ENCODE data around the gene AGBL3.
"Not testable (repeated sequence)": the region's sequence is repeated elsewhere in the genome, so short reads cannot be mapped to it uniquely, and the experiment has no call there.

Gene AGBL3

GRCh38 chr7:135169141-135169963 lies 183.0 kb downstream of the AGBL3 start:
- DNase-seq = peak; percentile 65 to 73

GRCh38 chr7:135169964-135170273 lies 183.6 kb downstream of the AGBL3 start:
- DNase-seq = peak in 1 of 2 donors; percentile 33

- DNase-seq = peak; percentile 94 to 95
These were observed 184.1 kb downstream of the AGBL3 start, which contains the start of gene CYREN for GRCh38 chr7:135170274-135170997. Gene CYREN (minus strand): TSS chr7:135170707. CDS start chr7:135168922, 1,785 bp downstream.

GRCh38 chr7:135170998-135171481 lies 184.7 kb downstream of the AGBL3 start:
- not testable (repeated sequence) for DNase-seq

GRCh38 chr7:135171581-135172291 lies 185.4 kb downstream of the AGBL3 start:
- DNase-seq = peak in 1 of 2 donors; percentile 18

GRCh38 chr7:135173916-135174315 lies 187.6 kb downstream of the AGBL3 start:
- DNase-seq = peak in 1 of 2 donors; percentile 14

GRCh38 chr7:135174941-135175340 lies 188.6 kb downstream of the AGBL3 start:
- DNase-seq = no peak

GRCh38 chr7:135175931-135176330 lies 189.6 kb downstream of the AGBL3 start:
- peak in 1 of 2 donors; percentile 3 for DNase-seq

- peak in 1 of 2 donors; percentile 6 for DNase-seq
These were observed 190.9 kb downstream of the AGBL3 start for GRCh38 chr7:135177028-135177696.

GRCh38 chr7:135178364-135178763 lies 192.1 kb downstream of the AGBL3 start:
- no peak for DNase-seq

GRCh38 chr7:135179321-135179925 lies 193.1 kb downstream of the AGBL3 start:
- DNase-seq = peak in 1 of 2 donors; percentile 4

GRCh38 chr7:135180122-135180521 lies 193.8 kb downstream of the AGBL3 start:
- DNase-seq = peak in 1 of 2 donors; percentile 6

- no peak for DNase-seq
These were observed 195.1 kb downstream of the AGBL3 start for GRCh38 chr7:135181261-135181928.

GRCh38 chr7:135181929-135182678 lies 195.8 kb downstream of the AGBL3 start:
- DNase-seq = no peak

- no peak for DNase-seq
These were observed 197.2 kb downstream of the AGBL3 start for GRCh38 chr7:135183478-135183877.

GRCh38 chr7:135184254-135184841 lies 198.0 kb downstream of the AGBL3 start:
- peak in 1 of 2 donors; percentile 4 for DNase-seq

Data from stimulated activated CD4-positive, alpha-beta T cell treated with anti-CD3 and anti-CD28 coated beads, Interleukin-2, amount 100 ng/mL, for 24 hours (primary cell).